Panc1 (cell line): ENCODE results near the gene CIB4.

Source experiments
- POLR2AphosphoS5 ChIP-seq: IDR thresholded peaks from 2 replicates; pipeline ENCODE4 v1.6.1; 2012; ENCODE audit warnings: mild to moderate bottlenecking, low read depth, low read length, moderate library complexity
- TCF7L2 ChIP-seq: IDR thresholded peaks from 2 replicates; pipeline ENCODE4 v1.6.1; 2011; ENCODE audit warnings: mild to moderate bottlenecking, low read depth, low read length, inconsistent platforms
- TF ChIP-seq, protein P1 (sequence below): fragments of 450-650 bp; IDR thresholded peaks from 2 replicates; pipeline ENCODE4 v1.5.1; 2017; ENCODE audit warnings: mild to moderate bottlenecking
- TF ChIP-seq, protein P2 (sequence below), 2 experiments: IDR thresholded peaks; 2 replicates each; pipeline ENCODE4 v1.6.1; 2011 to 2012; ENCODE audit warnings: low read depth in 2 of 2, control low read depth in 1 of 2, low read length in 1 of 2, mild to moderate bottlenecking in 1 of 2, moderate library complexity in 1 of 2; ENCODE audit not compliant: insufficient read depth in 1 of 2

DNA sequence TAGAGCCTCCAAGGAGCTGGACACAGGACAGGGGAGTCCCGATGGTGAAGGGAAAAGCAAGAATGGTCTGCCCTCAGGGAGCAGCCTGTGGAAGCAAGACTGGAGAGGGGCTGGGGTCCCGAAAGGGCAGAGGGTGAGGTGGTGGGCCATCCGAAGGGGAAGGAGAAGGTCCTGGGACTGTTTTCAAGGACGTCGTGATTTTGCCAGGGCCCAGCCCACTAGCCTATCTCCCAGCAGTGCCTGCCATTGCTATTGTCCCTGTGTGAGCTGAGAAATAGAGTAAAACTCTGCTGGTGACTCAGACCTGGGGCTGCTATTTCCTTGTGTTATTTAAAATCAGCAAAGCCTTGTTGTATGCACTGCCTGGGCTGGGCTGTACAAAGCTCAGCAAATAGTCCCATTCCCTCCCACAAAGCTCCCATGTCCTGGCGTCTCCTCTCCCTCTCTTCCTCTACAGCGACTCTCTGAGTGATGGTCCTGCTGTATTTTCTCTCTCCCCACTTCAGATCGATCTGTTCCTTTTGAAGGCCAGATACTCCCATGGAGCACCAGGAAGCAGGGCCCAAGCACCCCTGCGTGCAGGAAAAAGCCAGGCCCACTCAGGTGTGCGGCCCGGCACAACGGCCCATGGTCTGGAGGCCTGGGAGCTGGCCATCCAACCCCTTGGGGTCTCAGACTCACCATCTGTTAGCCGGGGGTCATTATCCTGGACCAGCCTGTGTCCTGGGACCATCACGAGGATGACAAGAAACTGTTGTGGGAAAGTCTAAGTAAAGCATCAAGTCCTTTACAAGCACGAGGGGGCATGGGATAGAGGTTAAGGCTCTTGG, 98.3 kb downstream of the CIB4 start:
- TF ChIP-seq, protein P1, sequence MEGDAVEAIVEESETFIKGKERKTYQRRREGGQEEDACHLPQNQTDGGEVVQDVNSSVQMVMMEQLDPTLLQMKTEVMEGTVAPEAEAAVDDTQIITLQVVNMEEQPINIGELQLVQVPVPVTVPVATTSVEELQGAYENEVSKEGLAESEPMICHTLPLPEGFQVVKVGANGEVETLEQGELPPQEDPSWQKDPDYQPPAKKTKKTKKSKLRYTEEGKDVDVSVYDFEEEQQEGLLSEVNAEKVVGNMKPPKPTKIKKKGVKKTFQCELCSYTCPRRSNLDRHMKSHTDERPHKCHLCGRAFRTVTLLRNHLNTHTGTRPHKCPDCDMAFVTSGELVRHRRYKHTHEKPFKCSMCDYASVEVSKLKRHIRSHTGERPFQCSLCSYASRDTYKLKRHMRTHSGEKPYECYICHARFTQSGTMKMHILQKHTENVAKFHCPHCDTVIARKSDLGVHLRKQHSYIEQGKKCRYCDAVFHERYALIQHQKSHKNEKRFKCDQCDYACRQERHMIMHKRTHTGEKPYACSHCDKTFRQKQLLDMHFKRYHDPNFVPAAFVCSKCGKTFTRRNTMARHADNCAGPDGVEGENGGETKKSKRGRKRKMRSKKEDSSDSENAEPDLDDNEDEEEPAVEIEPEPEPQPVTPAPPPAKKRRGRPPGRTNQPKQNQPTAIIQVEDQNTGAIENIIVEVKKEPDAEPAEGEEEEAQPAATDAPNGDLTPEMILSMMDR, result no peak
- TF ChIP-seq POLR2AphosphoS5, result no peak
- TF ChIP-seq TCF7L2, result no peak
- TF ChIP-seq, protein P2, sequence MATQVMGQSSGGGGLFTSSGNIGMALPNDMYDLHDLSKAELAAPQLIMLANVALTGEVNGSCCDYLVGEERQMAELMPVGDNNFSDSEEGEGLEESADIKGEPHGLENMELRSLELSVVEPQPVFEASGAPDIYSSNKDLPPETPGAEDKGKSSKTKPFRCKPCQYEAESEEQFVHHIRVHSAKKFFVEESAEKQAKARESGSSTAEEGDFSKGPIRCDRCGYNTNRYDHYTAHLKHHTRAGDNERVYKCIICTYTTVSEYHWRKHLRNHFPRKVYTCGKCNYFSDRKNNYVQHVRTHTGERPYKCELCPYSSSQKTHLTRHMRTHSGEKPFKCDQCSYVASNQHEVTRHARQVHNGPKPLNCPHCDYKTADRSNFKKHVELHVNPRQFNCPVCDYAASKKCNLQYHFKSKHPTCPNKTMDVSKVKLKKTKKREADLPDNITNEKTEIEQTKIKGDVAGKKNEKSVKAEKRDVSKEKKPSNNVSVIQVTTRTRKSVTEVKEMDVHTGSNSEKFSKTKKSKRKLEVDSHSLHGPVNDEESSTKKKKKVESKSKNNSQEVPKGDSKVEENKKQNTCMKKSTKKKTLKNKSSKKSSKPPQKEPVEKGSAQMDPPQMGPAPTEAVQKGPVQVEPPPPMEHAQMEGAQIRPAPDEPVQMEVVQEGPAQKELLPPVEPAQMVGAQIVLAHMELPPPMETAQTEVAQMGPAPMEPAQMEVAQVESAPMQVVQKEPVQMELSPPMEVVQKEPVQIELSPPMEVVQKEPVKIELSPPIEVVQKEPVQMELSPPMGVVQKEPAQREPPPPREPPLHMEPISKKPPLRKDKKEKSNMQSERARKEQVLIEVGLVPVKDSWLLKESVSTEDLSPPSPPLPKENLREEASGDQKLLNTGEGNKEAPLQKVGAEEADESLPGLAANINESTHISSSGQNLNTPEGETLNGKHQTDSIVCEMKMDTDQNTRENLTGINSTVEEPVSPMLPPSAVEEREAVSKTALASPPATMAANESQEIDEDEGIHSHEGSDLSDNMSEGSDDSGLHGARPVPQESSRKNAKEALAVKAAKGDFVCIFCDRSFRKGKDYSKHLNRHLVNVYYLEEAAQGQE (IDR thresholded peaks at IDR 0.05; ENCODE audit: insufficient read depth in 1 of 2, low read depth in 2 of 2, low read length in 1 of 2), result no peak
